OCI-LY7 (cell line): ENCODE results near the gene IQGAP2.

Experiments
- CTCF ChIP-seq: fragments of 200-600 bp; sonication (generic); conservative IDR thresholded peaks from 2 replicates; pipeline ENCODE4 v1.5.1; 2014; ENCODE audit warnings: mild to moderate bottlenecking, antibody characterized with exemption, low read length, moderate library complexity, mixed read lengths
- EZH2phosphoT487 ChIP-seq: fragments of 200-600 bp; sonication (generic); IDR thresholded peaks from 2 replicates; pipeline ENCODE4 v1.6.1; 2018; ENCODE audit warnings: low read depth, borderline replicate concordance, mild to moderate bottlenecking, mixed run types, antibody characterized with exemption, low read length, moderate library complexity, mixed read lengths

- TF ChIP-seq CTCF (no peak), EZH2phosphoT487 (no peak)
Observed at GRCh38 chr5:76427206-76428140, 24.4 kb downstream of the IQGAP2 start.
